ENCODE measurements around the gene BTF3.

- no peak for TF ChIP-seq CTCF (IDR thresholded peaks at IDR 0.05; ENCODE audit: insufficient read depth, low read length, poor library complexity, severe bottlenecking)
- no peak for TF ChIP-seq EZH2phosphoT487 (conservative IDR thresholded peaks at IDR 0.05; ENCODE audit: low read length)
Observed at GRCh38 chr5:73493421-73493820, 4.8 kb upstream of the BTF3 start.

All from SU-DHL-6 (cell line).